Osteocyte (in vitro differentiated cells): ENCODE data around the gene TXNRD2. TPM values are rescaled to one million over a fixed set of nuclear protein-coding genes. Genes with fewer than 3 reads are reported as not detected.

ENCODE experiments used
- DNase-seq: peaks from one replicate; pipeline ENCODE4 v3.0.0; 2021; ENCODE audit warnings: mixed read lengths; ENCODE audit not compliant: unreplicated experiment; ENCODE audit errors: extremely low spot score
- H3K27ac Mint-ChIP-seq: one replicate; pipeline ENCODE4 v1.8.0; 2021; ENCODE audit warnings: mild to moderate bottlenecking, mixed read lengths; ENCODE audit not compliant: unreplicated experiment
- H3K27me3 Mint-ChIP-seq: one replicate; pipeline ENCODE4 v1.8.0; 2021; ENCODE audit warnings: mixed read lengths; ENCODE audit not compliant: unreplicated experiment
- H3K36me3 Mint-ChIP-seq: one replicate; pipeline ENCODE4 v1.8.0; 2021; ENCODE audit warnings: mixed read lengths; ENCODE audit not compliant: unreplicated experiment
- H3K4me1 Mint-ChIP-seq: one replicate; pipeline ENCODE4 v1.8.0; 2021; ENCODE audit warnings: mixed read lengths; ENCODE audit not compliant: unreplicated experiment
- H3K4me3 Mint-ChIP-seq: one replicate; pipeline ENCODE4 v1.8.0; 2021; ENCODE audit warnings: mild to moderate bottlenecking, moderate library complexity, mixed read lengths; ENCODE audit not compliant: unreplicated experiment
- H3K9me3 Mint-ChIP-seq: one replicate; pipeline ENCODE4 v1.8.0; 2021; ENCODE audit warnings: mixed read lengths; ENCODE audit not compliant: unreplicated experiment
- total RNA-seq: library from RNA; stranded (reverse); gene quantifications from 2 replicates; pipeline ENCODE4 v1.2.1, GENCODE V29; 2021
- TF ChIP-seq, protein P1 (sequence below): fragments of 200-600 bp; sonication (generic); IDR thresholded peaks from 2 replicates; pipeline ENCODE4 v1.5.0; 2021; ENCODE audit warnings: antibody characterized with exemption, mild to moderate bottlenecking, moderate library complexity

Gene TXNRD2
- total RNA-seq, 1 donor from 2014 or later: 12.6 TPM

DNA sequence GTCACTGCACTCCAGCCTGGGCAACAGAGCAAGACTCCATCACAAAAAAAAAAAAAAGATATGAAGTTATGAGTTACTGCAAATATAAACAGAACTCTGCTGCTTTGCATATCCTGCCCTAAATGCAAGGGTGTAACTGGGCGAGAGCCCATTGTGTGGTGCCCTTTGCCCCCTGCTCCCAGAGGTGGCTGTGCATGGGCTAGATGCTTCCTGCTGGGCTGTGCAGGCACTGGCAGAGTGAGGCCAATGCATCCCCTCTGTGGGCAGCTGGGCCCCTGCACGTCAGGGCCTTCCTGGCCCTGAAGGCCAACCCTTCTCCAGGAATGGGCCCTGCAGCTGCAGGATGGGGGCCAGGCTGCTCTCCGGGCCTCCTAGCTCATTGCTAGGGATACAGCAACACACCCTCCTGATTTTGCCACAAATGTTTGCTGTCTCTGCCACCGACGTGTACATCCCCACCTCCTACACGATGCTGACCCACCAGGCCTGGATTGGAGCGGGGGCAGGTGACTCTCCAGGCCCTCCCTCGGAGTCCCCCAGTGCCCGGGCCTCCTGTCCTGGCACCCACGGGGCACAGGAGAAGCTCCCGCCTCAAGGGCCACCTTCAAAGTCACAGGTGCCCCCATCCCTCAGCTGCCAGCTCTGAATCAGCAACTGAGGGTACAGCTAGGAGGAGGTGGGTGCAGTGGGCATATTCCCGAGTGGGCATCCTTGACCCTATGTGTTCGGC lies 40.7 kb downstream of the TXNRD2 start:
- Mint-ChIP-seq H3K4me3 (no peak overlapping the region), H3K27me3 (no peaks in the 10 kb centered on the region), H3K4me1 (peaks cover 47% of the 10 kb centered on the region), H3K36me3 (no peaks in the 10 kb centered on the region), H3K9me3 (no peaks in the 10 kb centered on the region), H3K27ac (peak overlapping the region; percentile 19)
- TF ChIP-seq, protein P1, sequence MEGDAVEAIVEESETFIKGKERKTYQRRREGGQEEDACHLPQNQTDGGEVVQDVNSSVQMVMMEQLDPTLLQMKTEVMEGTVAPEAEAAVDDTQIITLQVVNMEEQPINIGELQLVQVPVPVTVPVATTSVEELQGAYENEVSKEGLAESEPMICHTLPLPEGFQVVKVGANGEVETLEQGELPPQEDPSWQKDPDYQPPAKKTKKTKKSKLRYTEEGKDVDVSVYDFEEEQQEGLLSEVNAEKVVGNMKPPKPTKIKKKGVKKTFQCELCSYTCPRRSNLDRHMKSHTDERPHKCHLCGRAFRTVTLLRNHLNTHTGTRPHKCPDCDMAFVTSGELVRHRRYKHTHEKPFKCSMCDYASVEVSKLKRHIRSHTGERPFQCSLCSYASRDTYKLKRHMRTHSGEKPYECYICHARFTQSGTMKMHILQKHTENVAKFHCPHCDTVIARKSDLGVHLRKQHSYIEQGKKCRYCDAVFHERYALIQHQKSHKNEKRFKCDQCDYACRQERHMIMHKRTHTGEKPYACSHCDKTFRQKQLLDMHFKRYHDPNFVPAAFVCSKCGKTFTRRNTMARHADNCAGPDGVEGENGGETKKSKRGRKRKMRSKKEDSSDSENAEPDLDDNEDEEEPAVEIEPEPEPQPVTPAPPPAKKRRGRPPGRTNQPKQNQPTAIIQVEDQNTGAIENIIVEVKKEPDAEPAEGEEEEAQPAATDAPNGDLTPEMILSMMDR: no peak
- DNase-seq: no peak

DNA sequence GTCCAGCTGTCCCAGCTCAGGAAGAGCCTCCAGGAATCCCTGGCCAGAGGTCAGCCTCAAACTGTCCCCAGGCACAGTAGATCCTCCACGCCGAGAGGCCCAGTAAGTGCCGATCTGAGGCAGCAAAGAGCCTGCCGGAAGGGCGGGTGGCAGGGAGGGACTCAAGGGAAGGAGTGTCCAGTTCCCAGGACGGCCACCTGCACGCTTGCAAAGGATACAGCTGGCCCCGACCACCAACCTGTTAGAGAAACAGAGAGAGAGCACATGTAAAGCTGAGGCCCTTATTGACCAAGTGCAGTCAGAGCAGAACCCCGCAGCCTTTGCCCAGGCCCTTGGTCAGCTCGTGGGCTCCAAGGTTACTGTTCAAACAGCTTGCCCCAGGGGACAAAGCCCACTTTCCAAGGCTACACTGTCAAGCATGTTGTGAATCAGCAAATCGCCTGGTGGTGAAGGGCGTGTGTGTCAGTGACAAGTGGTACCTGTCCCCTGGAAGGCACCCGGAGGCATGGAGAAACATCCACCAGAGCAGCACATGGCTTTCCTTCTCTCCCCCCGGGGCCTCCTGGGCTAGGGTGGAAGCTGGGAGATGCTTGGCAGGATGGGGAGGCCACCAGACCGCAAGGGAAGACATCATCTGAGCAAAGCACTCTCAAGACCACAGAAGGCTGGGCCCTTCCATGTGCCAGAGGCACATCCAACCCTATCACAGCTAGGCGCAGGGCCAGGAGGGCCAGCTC lies 42.6 kb downstream of the TXNRD2 start:
- no peaks in the 10 kb centered on the region for H3K9me3 Mint-ChIP-seq
- TF ChIP-seq, protein P1: no peak
- no peak for DNase-seq
- H3K4me3 Mint-ChIP-seq: no peak overlapping the region
- H3K36me3 Mint-ChIP-seq: no peaks in the 10 kb centered on the region
- no peaks in the 10 kb centered on the region for H3K27me3 Mint-ChIP-seq
- H3K4me1 Mint-ChIP-seq: peaks cover 31% of the 10 kb centered on the region
- no peak overlapping the region for H3K27ac Mint-ChIP-seq

DNA sequence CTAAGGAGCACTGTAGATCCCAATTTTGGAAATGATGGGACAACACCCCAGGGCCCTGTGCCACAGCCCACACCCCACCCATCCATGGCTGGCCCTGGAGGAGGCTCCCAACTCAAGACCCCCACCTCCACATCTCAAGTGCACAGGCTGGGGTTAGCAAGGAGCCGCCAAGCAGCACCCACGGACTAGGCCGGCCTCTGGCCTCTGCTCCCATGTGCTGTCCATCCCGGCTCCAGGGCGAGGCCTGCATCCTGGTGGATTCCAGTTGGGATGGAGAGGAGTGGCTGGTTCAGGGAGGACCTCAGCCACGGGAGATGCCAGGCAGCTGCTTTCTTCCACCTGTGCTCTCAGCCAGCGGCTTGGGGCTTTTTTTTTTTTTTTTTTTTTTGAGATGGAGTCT lies 43.5 kb downstream of the TXNRD2 start:
- Mint-ChIP-seq H3K9me3 (no peaks in the 10 kb centered on the region), H3K27me3 (no peaks in the 10 kb centered on the region), H3K36me3 (no peaks in the 10 kb centered on the region)

DNA sequence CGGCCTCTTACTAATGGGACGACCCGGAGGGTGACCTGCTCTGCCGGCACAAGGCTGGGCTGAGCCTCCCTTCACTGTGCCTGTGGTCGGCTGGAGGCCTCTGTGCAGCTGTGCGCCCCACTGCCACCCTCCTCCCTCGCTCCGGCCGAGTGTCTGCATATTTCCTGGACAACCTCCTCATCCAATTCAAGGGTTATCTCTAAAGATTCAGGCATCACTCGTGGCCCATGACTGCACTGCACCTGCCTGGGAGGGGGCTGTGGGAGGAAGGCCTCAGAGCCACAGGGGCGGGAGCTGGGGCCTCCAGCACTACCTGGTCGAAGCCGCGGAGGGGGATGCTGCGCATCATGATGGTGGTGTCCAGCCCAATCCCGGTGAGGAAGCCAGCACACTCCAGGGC lies 43.9 kb downstream of the TXNRD2 start:
- Mint-ChIP-seq H3K4me3 (no peak overlapping the region), H3K4me1 (peaks cover 29% of the 10 kb centered on the region), H3K9me3 (no peaks in the 10 kb centered on the region), H3K36me3 (no peaks in the 10 kb centered on the region), H3K27me3 (no peaks in the 10 kb centered on the region), H3K27ac (no peak overlapping the region)
- DNase-seq: no peak
- TF ChIP-seq, protein P1: no peak

More for the DNA sequence above, 43.5 kb downstream of the TXNRD2 start:
- Mint-ChIP-seq H3K27ac (no peak overlapping the region), H3K4me1 (peaks cover 29% of the 10 kb centered on the region), H3K4me3 (no peak overlapping the region)
- no peak for DNase-seq
- TF ChIP-seq, protein P1: no peak

DNA sequence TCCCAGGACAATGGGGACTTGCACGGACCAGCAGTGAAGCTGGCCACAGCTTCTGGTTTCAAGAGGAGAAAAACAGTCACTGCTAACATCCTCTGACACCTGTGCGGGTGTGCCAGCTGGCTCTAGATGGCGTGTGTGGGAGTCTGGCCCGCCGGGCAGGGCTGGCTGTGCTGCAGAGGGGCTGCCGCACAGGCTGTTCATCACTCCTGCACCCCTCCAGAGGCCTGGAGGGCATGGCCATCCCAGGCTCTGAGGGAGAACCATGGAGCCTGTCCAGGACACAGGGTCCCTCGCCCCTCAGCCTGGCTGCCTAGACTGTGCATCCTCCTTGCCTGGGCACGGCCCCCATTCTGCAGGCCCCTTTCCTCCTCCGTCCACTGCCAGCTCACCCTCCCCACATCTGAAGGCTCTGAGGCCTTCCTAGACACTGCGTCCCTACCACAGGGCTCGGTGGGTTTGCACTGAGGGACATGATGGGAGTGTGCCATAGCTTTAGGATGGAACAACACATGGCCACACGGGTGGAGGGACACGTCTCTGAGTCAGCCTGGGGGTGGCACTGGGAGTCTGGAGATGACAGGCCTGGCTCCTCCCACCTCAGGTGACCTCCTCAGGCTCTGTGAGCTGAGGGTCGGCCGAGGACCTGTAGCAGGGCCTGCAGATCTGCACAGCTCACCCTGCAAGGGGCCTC lies 44.8 kb downstream of the TXNRD2 start:
- H3K36me3 Mint-ChIP-seq: no peaks in the 10 kb centered on the region
- no peak for DNase-seq
- H3K27me3 Mint-ChIP-seq: no peaks in the 10 kb centered on the region
- no peak overlapping the region for H3K27ac Mint-ChIP-seq
- H3K4me1 Mint-ChIP-seq: peaks cover 29% of the 10 kb centered on the region
- H3K9me3 Mint-ChIP-seq: no peaks in the 10 kb centered on the region
- TF ChIP-seq, protein P1: no peak
- H3K4me3 Mint-ChIP-seq: no peak overlapping the region
